ENCODE results near the gene KIF4A.
A peak's percentile ranks its signal among the peaks of the same experiment; 100 is the strongest.
"Not testable (repeated sequence)": the region's sequence is repeated elsewhere in the genome, so short reads cannot be mapped to it uniquely, and the experiment has no call there.

Gene KIF4A

DNA sequence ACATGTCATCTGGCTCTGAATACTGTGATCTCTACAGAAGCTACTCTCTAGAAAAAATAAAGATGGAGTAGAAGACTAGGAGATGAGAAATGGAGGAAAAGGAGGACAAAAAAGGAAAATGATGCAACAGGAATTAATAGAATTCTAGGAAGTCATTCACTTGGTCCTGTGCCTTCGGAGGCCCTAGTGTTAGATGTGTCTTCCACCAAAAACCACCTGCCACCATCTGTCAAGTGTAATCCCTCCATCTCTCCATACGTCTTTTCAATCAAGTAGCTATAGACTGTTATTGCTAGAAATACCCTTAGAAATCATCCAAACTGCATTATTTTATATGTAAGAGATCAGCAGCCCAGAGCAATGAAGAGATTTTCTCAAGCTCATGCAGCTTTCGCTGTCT lies 10.8 kb upstream of the KIF4A start:
- Histone ChIP-seq H3K4me3 (no peak overlapping the region), H3K27ac (no peak overlapping the region)

DNA sequence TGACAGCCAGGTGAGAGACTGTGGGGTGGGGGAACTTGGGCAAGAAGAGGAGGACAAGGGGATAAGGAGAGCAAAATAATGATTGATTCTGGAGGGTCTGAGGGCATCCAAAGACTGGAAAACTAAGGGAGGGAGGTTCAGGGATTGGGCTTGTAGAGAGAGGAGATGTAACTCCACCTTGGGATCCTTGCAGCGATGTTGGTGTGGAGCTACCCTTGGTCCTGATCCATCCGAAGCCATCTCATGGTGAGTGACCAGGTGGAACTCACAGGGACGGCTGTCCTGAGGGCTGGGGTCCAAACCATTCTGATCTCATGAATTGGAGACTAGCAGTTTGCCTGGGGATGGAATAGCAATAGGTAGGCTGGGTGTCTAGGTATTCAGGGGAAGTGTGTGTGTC lies 9.3 kb upstream of the KIF4A start:
- H3K27ac ChIP-seq = no peak overlapping the region
- H3K4me3 ChIP-seq = no peak overlapping the region

DNA sequence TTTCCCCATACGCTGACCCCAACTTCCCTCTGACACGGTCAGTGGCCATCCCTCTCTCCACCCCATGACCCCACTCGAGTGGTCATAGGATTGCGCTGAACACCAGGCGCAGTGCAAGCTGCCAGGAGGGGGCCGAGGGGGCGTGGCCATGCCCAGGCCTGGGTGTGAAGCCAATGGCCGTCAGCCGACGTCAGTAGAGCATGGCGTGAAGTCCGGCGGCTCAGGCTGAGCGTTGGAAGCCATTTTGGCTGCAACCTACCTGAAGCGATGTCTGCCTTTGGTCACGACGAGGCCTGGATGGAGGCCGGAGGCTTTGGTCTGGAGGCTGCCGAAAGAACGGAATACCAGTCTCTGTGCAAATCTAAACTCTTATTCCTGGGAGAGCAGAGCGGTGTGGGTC lies 8.0 kb upstream of the KIF4A start, which contains the start of gene RAB41:
RAB41 (plus strand) TSS at position 222 of the 400 bp plus-strand sequence; CDS start at position 268, 46 bp downstream.
- no peak within 1 kb of the TSS for H3K27ac ChIP-seq
- H3K4me3 ChIP-seq = no peak within 1 kb of the TSS

DNA sequence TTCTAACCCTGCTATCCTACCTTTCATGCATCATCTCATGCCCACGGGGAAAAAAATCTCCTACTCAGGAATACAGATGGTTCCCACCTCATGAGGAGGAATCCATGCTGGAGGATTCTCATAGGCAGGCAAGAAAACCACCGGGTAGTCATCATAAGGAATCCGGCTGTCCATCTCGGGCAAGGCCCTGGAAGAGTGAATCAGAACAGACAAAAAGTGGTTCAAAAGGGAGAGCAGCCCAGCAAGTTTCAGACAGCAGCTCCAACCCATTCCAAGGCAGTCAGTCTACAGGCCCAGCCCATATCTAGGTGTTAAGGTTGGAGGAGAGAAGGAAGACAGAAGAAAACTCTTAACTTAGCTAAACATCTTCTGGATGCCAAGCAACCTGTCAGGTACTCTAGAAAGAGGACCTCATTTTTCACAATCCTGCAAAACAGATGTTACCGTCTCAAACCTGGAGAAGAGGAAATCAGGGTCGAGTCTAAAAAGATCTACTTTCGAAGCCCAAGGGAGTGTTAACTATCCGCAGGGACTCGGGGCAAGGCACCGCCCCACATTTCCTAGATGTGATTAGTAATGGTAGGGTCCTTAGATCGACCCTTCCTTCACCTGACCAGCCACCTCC lies 624 bp upstream of the KIF4A start:
- Histone ChIP-seq H3K4me3 (peak overlapping the region; percentile 41 to 62 (median 48)), H3K27ac (peak overlapping the region in 19 of 21 experiments; percentile 34 to 80 (median 71))

DNA sequence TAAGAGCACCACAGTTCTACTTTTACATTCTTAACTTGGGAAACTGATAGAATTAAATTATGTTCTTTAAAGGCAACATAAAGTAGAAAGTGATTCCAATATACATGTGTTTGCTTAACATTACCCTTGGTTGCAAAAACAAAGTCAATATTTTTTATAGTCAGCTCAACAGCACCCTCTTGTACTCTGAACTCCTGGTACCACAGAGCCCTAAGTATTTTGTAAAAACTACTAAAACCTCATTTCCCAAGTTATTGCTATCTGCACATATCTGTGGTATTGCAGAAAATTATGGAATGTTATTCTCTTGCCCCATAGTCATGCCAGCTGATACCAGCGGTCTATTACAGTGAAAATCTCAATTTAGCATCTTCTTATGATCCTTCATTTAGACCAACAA lies 2.9 kb downstream of the KIF4A start:
- Histone ChIP-seq H3K27ac (no peak overlapping the region), H3K4me3 (no peak overlapping the region)

DNA sequence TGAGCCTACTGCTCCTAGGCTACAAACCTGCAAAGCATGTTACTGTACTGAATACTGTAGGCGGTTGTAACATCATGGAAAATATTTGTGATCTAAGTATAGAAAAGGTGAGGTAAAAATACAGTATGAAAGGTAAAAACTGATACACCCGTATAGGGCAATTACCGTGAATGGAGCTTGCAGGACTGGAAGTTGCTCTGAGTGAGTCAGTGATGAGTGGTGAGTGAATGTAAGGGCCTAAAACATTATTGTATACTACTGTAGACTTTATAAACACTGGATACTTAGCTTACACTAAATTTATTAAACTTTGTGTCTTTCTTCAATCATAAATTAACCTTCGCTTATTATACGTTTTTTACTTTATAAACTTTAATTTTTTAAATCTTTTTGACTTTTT lies 3.7 kb downstream of the KIF4A start:
- H3K27ac ChIP-seq = no peak overlapping the region
- no peak overlapping the region for H3K4me3 ChIP-seq

DNA sequence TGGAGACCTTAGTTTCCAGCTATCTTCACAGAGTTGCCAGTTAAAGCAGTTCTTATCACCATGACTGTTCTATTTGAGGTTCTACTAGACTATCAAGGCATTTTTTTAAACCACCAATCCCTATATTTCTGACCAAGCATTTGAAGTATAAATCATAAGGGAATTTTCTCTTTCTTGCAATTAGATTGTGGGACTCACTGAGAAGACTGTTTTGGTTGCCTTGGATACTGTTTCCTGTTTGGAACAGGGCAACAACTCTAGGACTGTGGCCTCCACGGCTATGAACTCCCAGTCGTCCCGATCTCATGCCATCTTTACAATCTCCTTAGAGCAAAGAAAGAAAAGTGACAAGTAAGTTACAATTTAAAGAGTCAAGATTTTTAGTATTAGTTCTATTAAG lies 11.8 kb downstream of the KIF4A start:
- Histone ChIP-seq H3K4me3 (no peak overlapping the region), H3K27ac (no peak overlapping the region)

DNA sequence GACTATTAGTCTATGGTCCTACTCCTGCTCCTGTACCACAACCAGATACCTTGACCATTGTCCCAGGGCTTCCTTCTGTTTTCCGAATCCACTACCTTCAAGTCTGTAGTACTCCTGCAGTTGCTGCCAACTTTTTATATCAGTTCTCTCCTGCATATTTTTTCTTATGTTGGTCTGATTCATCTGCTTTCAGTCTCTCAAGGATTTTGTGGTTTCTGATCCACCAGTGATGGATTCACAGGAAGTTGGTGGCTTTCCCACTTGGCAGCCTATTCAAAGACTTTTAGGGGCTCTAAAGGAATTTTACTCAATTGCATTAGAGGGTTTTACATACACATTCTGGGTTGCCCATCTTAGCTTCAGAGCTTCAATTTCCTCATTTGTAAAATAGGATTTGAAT lies 23.6 kb downstream of the KIF4A start:
- Histone ChIP-seq H3K27ac (no peak overlapping the region), H3K4me3 (no peak overlapping the region)

DNA sequence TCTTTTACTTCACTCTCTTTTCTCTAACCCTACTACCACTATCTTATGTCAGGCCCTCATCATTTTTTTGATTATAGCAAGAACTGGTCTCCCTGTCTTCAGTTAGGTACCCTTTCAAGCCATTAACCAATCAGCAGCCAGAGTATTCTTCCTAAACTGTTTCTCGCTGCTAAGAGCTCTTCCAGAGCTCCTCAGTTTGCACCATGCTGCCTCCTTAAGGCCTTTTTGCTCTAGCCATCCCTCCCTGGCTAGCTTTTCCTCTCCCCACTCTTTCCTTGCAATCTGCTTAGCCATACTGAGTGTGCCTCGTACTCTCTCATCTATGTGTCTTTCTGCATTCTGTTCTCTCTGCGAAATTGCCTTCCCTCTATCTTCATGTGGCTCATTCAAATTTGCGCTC lies 32.9 kb downstream of the KIF4A start:
- H3K27ac ChIP-seq = no peak overlapping the region
- no peak overlapping the region for H3K4me3 ChIP-seq

DNA sequence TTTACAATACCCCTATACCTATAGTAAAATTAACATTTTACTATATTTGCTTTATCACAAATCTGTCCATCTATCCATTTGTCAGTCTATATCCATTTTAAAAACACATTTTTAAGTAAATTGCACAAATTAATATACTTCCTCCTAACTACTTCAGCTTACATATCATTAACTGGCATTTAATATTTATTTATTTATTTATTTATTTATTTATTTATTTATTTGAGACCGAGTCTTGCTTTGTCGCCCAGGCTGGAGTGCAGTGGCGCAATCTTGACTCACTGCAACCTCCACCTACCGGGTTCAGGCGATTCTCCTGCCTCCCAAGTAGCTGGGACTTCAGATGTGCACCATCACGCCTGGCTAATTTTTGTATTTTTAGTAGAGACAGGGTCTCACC lies 33.7 kb downstream of the KIF4A start:
- H3K4me3 ChIP-seq, H3K27ac ChIP-seq: not testable (repeated sequence)

DNA sequence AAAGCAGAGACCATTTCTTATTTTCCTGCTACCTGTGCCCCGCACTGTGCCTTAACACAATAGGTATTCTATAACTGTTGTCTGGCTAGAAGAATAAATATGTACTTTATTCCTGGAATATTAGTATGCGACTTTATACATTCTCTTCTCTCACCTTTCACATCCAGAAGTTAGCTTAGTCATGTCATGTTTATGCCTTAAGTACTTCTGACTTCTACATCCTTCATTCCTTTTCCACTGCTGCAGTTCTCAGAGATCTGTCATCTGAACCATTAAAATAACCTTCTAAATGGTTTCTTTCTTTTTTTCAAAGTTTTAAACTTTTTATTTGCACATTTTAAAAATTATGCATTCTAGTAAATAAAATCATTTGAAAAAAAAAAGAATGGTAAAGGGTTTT lies 34.4 kb downstream of the KIF4A start:
- no peak overlapping the region for H3K4me3 ChIP-seq
- H3K27ac ChIP-seq = no peak overlapping the region

DNA sequence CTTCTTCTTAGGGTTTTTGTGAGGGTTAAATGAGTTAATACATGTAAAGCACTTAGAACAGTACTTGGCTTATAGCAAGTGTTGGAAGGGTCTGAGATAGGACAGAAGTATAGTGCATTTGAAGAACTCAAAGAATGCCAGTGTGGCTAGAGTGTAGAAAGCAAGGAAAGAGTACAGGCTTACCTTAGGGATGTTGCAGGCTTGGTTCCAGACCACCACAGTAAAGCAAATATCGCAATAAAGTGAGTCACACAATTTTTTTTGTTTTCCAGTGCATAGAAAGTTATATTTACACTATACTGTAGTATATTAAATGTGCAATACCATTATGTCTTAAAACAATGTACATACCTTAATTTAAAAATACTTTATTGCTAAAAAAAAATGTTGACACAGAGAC lies 41.3 kb downstream of the KIF4A start:
- no peak overlapping the region for H3K4me3 ChIP-seq
- no peak overlapping the region for H3K27ac ChIP-seq

DNA sequence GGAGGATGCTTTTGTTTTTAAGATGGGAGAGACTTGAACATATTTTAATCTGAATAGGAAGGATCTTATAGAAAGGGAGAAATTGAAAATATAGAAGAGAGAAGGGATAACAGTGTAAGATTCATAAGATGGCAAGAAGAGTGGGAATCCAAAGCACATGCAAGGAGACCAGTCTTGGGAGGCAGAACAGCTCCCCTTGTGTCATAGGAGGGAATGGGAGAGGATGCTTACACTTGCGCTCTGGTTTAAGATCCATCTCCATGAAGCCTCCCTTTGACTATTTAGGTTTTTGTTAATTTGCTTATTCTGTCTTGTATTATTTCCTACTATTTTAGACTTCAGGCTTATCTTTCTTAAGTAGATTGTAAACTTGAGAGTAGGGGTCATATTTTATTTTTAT lies 42.7 kb downstream of the KIF4A start:
- H3K4me3 ChIP-seq = no peak overlapping the region
- H3K27ac ChIP-seq = no peak overlapping the region

DNA sequence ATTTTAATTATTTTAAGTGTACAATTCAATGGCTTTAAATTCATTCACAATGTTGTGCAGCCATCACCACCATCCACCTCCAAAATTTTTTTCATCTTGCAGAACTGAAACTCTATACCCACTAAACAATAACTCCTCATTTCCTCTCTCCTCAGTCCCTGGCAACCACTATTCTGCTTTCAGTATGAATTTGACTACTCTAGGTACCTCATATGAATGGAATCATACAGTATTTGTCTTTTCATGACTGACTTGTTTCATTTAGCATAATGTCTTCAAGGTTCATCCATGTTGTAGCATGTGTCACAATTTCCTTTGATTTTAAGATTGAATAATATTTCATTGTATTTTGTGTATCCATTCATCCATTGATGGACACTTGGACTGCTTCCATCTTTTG lies 46.9 kb downstream of the KIF4A start:
- H3K27ac ChIP-seq = no peak overlapping the region
- H3K4me3 ChIP-seq = no peak overlapping the region

DNA sequence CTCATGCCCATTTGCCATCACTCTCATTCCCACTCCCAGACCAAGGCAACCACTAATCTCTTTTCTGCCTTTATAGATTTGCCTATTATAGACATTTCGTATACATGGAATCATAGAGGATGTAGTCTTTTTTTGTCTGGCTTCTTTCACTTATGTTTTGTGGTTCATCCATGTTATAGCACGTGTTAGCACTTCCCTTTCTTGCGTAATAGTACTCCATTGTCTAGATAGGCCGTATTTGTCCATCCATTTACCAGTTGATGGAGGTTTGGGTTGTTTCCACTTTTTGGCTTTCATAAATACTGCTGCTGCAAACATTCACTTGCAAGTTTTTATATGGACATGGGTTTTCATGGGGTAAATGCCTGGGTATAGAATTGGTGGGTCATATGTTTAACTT lies 48.4 kb downstream of the KIF4A start:
- no peak overlapping the region for H3K4me3 ChIP-seq
- H3K27ac ChIP-seq = no peak overlapping the region

DNA sequence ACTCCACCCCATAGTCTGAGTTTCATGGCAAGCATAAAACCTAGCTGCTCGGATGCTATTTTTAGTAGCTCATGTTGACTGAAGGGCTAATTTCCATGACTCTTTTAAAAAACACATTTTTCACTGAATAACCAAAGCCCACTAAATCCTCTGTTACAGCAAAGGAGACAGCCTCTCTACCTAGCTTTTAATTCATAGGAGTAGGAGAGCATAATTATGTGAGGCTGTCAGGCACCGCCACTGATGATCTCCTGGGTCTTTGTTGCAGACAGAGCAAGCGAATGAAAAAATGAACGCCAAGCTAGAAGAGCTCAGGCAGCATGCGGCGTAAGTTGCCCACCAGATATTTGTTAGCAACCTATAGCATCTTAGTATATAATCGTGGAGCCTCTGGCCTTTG lies 53.5 kb downstream of the KIF4A start:
- H3K4me3 ChIP-seq = no peak overlapping the region
- H3K27ac ChIP-seq = no peak overlapping the region

DNA sequence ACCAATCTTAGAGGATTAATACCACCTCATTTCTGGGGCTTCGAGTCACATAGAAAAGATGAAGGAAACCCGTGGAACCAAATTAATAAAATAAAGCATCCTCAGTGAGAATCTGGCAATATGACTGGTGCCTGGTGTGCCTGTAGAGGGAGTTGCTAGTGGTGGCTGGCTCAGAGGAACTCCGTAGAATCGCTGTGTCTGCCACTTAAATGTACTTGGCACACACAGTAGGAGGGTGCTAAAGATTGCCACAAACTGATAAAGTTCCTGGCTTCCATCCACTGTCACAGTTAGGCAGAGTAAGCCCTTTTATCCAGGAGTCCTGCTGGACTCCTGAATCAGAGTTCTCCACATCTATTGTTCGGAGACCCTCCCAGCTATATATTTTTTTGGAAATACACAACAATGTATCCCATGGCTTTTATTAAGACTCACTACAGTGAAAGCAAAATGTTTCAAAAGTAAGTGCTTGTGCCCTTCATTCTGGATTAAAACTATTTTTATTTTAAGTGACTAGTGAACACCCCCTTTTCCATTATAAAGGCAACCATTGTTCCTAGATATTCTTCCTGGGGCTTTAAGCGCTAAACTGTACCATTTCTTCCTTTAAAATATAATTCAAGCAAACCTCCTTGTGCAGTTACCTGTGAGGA lies 56.6 kb downstream of the KIF4A start:
- Histone ChIP-seq H3K4me3 (no peak overlapping the region), H3K27ac (no peak overlapping the region)

DNA sequence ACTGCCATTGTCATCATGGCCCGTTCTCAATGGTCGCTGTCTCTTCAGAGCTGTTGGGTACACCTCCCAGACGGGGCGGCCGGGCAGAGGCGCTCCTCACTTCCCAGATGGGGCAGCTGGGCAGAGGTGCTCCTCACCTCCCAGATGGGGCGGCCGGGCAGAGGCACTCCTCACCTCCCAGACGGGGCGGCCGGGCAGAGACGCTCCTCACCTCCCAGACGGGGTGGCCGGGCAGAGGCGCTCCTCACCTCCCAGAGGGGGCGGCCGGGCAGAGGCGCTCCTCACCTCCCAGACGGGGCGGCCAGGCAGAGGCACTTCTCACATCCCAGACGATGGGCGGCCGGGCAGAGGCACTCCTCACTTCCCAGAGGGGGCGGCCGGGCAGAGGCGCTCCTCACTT lies 58.9 kb downstream of the KIF4A start:
- H3K27ac ChIP-seq, H3K4me3 ChIP-seq: not testable (repeated sequence)

DNA sequence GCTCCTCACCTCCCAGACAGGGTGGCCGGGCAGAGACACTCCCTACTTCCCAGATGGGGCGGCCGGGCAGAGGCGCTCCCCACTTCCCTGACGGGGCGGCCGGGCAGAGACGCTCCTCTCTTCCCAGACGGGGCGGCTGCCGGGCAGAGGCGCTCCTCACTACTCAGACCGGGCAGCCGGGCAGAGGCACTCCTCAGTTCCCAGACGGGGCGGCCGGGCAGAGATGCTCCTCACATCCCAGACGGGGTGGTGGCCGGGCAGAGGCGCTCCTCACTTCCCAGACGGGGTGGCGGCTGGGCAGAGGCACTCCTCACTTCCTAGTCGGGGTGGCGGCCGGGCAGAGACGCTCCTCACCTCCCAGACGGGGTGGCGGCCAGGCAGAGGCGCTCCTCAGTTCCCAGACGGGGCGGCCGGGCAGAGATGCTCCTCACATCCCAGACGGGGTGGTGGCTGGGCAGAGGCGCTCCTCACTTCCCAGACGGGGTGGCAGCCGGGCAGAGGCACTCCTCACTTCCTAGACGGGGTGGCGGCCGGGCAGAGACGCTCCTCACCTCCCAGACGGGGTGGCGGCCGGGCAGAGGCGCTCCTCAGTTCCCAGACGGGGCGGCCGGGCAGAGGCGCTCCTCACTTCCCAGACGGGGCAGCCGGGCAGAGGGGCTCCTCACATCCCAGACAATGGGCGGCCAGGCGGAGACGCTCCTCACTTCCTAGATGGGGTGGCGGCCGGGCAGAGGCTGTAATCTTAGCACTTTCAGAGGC lies 59.6 kb downstream of the KIF4A start:
- not testable (repeated sequence) for H3K4me3 ChIP-seq, H3K27ac ChIP-seq

DNA sequence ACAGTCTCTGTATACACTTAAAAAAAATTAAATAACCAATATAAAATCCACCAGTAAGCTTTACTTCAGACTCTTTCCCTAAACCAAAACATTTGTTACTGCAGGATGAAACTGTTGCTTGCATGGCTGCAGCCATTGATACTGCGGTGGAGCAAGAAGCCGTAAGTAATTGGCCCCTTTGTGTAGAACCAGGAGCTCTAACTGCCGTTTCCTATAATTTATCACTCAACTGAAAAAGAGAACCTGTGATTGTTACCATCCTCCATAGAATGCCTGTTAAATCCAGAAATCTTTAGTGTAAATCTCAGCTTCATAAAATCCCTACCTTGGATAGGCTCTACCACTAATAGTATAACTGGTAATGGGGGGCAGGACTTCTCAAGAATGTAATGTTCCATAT lies 62.6 kb downstream of the KIF4A start:
- Histone ChIP-seq H3K27ac (no peak overlapping the region), H3K4me3 (no peak overlapping the region)

DNA sequence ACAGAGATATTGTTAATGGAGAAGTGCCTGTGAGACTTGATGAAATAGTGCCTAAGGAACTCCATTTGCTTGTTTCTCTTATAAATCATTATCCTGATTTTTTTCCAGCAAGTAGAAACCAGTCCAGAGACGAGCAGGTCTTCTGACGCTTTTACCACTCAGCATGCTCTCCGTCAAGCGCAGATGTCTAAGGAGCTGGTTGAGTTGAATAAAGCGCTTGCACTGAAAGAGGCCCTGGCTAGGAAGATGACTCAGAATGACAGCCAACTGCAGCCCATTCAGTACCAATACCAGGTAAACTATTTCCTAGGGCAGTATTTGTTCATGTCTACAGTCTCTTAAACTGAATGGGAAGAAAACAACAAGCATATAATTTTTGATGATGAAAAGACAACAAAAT lies 63.6 kb downstream of the KIF4A start:
- H3K27ac ChIP-seq = no peak overlapping the region
- H3K4me3 ChIP-seq = no peak overlapping the region
